Measurements from ENCODE around the gene DDTL.
"Not testable (repeated sequence)": the region's sequence is repeated elsewhere in the genome, so short reads cannot be mapped to it uniquely, and the experiment has no call there.

DNA sequence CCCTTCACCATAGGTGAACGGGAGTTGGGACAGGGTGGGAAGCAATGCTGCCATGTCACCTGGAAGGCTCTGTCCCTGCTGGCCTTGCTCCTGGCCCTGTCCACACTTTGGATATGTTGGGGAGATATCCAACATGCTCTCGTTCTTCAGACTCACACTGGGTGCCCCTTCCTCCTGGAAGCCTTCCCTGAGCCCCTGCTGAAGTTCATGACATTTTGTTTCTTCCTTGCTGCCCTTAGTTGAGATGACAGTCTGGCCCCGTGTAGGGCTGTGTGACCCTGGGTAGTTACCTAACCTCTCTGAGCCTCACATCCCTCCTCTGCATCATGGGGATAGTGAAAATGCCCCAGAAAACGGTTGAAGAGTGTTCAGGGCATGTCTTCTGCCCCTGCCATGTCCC is 13.2 kb upstream of the DDTL start:
- TF ChIP-seq, protein P1, sequence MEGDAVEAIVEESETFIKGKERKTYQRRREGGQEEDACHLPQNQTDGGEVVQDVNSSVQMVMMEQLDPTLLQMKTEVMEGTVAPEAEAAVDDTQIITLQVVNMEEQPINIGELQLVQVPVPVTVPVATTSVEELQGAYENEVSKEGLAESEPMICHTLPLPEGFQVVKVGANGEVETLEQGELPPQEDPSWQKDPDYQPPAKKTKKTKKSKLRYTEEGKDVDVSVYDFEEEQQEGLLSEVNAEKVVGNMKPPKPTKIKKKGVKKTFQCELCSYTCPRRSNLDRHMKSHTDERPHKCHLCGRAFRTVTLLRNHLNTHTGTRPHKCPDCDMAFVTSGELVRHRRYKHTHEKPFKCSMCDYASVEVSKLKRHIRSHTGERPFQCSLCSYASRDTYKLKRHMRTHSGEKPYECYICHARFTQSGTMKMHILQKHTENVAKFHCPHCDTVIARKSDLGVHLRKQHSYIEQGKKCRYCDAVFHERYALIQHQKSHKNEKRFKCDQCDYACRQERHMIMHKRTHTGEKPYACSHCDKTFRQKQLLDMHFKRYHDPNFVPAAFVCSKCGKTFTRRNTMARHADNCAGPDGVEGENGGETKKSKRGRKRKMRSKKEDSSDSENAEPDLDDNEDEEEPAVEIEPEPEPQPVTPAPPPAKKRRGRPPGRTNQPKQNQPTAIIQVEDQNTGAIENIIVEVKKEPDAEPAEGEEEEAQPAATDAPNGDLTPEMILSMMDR (IDR thresholded peaks at IDR 0.05): not testable (repeated sequence)
- TF ChIP-seq POLR2A (IDR thresholded peaks at IDR 0.05): not testable (repeated sequence)

All from testis (tissue), 2 donors.